HG03095 (cell line): ENCODE measurements around the gene H2BK1.

Experiments
- ATAC-seq: cut with Tn5 transposase; IDR thresholded peaks from one replicate; pipeline ENCODE4 v1.9.1; 2021; ENCODE audit warnings: moderate library complexity; ENCODE audit not compliant: unreplicated experiment

H2BK1 gene

DNA sequence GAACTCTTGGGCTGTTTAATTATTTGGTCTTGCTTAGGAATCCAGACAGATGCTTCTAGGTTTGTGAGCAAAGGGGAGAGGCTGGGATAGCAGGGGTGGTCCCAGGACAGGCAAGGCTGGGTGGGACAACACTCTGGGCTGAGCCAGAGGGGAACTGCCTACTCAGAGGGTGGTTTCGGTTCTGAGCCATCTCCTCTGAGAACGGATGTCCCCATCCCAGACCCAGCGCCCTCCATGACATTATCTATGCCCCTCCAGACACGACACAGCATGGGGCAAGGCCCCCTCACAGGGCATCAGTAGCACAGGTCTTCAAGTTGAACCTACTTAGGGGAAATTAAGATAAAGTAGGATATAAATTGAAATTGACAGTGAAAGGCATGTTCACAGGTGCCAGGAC, 30.3 kb downstream of the H2BK1 start:
- no peak for ATAC-seq

DNA sequence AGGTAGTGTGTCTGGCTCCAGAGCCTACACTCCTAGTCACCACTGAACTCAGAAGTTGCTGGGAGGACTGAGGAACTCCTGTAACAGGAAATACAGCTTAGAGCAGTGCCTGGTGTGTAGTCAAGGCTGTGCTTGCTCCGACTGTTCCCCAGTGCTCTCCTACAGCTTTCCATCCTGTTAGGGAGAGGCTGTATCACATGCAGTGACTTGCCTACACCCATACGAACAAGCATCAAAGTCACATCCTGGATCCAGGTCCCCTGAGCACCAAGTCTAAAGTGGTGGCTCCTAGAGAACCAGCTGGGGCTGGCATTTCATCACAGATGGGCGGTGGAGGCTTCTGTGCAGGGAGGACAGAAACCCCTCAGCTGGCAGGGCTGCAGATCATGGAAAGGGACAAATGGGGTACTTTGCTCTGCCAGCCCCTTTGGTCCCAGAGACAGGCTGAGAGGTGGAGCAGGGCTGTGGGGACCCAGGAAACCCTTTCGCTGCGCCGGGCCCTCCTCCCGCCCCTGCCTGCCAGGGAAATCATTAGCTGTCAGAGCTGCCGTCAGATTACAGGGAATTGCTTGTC, 30.9 kb downstream of the H2BK1 start:
- no peak for ATAC-seq

DNA sequence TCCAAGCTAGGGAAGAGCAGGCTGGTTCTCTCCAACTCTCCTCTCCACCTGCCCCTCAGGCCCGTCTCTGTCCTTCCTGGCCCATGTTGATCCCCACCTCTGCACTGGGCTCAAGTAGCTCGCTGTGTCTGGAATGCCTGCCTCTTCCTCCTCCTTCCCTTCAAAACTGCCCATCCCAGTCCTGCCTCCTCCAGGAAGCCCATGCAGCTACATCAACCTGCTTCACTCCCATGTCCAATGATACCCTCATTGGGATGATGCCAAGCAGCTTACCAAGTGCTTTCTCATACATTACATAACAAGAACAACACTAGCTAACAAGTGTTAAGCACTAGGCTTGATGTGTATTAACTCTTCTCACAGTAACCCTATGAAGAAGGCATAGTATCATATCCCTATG, 31.5 kb downstream of the H2BK1 start:
- no peak for ATAC-seq

DNA sequence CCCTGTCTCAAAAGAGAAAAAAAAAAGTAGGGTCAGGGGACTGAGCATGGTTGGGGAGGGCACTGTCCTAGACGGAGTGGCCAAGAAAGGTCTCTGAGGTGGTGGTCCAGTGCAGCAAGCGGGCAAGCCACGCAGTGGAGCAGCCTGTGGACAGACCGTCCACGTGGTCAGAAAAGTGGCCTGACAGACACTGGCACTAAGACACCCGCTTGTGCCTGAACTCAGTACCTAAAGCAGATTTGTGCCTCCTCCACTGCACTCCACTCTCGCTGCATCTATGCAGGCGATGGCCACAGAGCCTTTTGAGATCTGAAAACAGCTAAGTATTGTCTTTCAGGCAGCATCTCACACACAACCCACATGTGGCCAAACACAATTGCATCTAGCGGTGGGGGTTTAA, 32.1 kb downstream of the H2BK1 start:
- no peak for ATAC-seq

DNA sequence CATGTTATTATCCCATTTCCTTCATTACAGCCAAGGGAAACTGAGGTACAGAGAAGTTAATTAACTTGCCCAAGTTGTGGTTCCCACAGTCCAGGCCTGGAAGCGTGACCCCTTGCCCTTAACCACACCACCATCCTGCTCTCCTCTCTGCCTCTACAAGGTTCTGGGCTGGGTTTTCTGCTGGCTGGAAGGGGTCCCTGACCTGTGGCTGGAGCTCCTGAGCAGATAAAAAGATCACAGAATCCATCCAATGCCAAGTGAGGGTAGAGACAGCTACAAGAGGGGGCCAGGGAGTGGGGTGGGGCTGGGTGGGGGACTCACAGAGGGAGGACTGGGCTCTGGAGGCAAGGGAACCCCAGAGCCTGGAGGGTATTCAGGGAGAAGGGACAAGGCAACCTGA, 33.0 kb downstream of the H2BK1 start:
- no peak for ATAC-seq

DNA sequence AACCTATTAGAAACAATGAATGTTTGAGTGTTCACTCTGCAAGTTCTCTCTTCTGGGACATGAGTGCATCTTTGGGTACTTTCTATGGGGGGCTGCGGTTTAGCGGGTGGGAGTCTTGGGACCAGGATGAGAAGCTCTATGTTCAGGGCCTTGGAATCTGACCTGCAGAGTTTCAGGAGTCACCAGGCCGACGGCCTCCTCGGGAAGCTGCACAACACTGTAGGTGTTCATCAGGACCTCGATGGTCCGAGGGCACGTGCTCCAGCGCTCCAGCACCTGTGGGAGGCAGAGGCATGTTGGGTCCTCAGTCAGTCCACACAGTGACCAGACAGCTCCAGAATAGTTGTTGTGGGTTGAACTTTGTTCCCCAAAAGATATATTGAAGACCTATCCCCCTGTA, 33.9 kb downstream of the H2BK1 start:
- no peak for ATAC-seq

DNA sequence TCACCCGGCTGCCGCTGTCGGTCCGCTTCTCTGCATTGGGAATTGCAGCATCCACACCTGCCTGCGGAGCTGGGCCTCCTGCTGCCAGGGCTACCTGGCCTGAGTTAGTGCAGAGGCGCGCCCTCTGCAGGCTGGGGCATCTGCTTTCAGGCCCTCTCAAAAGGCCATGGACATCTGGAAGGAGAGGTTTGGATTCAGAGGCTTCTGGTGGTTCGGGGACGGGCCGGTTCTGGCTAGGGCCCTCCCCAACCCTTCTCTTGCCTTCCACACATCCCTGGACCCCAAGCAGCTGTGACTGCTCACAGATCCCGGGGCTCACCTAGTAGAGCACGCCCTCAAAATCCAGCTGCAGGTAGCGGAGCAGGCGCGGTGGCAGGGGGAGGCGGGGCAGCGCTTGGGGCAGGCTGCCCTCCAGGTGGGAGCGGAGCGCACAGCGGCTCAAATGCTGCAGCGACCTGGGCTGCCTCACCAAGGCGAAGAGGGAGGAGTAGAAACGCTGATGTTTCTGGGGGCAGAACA, 34.4 kb downstream of the H2BK1 start:
- ATAC-seq = no peak

DNA sequence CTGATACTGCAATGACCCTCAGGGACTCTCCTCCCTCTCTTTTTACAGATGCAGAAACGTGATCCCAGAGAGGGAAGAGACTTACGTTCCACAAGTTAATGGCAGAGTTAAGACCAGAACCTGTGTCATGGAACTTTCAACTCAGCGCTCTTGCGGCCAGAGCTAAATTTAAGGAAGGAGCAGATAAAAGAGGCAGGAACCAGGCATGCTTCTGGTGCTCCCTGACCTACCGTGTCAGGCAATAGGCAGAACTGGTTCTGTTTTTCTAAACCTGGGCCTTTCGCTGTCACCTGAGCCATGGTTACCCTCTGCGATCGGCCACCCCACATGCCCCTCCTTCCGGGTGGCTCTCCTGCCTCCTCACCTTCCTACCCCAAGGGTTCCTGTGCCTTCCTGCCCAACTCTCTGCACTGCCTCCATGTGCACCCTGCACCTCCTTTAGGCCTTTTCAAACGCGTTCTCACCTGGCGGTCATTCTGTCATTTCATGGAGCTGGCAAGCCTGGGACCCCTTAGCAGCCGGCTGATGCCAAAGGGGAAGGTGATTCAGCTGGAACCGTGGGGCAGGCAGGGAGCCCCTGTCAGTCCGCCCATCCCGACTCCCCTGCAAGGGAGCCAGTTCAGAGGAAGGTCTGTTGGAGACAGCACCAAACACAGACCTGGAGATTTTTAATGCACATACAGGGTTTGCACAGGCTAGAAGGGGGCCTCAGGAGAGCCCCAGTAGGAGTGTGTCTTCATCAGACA, 35.1 kb downstream of the H2BK1 start:
- ATAC-seq = no peak

DNA sequence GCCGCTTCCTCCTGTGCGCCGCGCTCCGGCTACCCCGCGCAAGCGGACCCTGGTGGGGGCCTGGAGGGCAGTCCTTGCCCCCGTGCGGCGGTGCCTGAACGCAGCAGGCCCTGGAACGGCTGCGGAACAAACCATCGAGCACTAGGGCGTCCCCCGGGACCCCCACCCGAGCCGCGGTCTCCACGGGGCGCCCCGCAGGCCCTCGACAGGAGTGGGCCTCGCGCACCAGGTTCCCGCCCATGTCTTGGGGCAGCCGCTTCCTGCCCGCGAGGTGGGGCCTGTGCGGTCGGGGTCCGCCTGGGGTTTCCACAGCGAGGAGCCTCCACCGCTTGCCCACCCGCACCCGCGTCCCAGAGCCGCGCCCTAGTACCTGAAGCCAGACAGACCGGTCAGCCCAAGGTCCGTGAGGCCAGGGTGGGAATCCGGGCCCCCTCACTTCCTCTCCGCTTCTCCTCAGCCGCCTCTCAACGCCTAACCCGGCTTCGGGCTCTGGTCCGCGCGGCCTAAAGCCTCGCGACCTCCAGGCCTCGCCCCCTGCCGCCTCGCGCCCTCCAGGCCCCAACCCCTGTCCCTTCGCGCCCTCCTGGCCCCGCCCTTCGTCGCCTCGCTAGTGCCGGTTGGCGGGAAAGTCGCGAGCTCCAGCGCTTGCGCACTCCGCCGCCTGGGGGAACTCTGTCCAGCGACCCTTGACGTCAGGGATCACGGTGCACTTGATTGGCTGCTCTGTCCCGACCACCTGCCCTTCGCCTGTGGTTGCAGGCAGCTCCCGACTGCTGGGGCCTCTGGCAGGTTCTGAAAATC, 35.8 kb downstream of the H2BK1 start:
- ATAC-seq = no peak

DNA sequence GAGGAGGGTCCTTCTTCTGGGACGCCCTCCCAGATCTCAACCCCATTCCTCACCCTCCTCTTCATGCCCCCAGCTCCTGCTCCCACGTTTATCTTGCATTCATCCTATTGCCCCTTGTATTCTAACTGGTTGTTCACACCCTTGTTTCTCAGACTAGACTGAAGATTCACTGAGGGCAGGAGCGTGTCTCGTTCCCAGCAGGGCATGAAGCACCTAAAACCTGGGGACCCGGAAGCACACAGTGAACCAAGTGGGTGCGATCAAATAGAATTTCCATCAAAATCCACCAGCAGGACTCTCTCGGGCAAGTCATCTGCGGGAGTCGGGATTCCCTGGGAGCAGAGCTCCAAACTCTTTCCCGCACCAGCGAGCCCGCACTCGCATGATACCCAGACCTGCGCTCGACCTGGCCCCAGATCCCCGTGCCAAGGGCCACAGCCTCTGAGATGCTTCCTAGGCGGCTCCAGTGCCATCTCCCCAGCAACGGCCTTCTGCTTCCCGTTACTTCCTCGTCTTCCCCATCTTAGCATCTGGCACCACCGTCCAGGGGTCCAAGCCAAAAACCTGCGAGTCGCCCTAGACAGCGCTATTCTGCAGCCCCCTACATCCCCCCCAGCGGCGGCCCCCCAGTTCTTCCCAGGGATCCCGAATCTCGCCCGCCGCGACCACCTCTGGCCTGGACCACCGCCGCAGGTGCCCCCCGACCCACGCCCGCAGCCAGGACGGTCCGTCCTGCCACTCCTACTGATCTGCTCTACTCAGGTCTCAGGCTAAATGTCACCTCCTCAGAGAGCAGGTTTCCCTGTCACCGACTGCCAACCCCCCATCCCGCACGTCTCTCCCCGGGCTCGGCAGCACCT, 36.7 kb downstream of the H2BK1 start:
- no peak for ATAC-seq

DNA sequence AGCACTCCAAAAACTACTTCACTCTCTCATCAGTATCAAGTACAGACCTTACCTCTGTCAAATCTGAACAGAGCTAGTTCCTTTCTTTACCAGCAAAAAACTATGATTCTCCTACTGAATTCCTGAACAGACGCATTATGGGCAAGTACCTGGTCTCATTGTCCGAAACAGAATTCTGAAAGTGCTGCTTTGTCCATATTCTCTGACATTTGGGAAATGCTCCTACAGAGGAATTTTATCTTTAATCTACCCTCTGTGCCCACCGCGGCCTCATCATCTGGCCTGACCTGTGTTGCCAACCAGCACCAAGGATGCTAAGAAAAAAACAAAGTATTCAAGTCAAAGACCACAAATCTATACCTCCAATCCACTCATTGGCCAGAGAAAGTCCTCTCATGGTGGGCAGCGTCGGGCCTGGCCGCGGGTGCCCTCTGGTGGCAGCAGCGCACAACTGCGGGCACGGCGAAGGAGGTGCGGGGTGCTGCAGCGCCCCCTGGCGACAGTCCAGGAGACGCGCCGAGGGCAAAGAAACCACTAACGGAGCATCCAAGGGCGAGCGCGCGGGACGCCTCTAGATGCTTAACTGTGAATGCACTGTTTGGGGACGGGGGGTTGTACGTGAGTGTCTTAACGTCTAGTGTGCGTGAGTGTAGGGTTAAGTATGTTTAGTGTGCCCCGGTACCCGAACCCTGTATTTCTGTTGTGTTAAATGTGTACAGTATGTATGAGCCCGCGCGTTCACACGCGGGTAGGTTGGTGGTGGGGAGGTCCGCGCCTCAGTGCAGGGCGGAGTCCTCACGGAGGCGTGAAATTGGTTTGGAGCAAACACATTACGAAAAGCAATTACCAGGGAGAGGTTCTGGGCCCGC, 37.8 kb downstream of the H2BK1 start:
- ATAC-seq = peak; percentile 69

DNA sequence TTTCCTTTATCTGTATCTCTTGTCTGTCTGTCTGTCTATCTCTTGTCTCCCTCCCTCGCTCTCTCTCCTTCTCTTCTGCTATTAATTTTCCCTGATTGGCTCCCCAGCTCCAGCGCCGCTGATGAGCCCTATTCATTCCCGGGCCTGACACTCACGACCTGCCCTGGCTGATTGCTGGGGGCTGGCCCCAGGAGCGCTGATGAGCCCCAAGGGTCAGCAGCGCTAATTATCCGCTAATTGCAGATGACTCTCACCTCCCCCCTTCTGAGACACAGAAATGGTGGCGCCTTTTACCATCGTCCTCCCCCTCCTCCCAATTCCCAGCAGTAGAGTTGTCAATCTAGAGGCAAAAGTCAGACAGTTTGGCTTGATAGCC, 41.5 kb downstream of the H2BK1 start:
- ATAC-seq = no peak

DNA sequence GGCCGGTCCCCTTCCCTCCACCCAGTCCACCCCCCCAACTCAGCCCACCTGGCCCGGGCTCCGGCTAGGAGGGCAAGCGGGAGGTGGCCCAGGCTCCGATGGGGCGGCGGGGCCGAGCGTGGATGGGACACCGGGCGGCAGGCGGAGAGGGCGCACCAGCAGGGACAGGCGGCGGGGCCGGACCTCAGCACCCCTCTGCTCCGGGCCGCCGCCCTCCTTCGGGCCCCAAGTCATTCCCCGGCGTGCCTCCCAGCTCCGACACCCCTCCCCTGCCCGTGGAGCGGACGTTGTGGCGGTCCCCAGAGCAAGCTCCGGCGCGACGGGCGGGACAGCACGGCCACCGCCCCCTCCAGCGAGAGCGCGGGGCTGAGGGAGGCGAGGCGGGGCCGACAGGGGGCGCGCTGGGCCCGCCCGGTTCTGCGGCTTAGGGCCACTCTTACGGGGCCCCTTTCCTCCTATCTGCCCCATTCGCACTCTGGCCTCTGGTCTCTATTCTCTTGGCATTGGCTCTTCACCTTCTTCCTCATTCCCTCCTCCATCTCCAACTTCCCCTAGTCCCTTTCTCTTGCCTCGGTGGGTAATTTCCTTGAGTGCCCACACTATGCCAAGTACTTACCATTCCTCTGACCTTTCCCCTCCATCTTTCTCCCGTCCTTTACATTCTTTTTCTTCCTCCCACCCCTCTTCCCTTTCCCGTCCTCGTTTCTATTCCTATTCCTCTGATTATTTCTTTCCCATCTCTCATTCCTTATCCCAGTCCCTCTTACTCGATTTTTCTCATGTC, 42.1 kb downstream of the H2BK1 start:
- no peak for ATAC-seq

DNA sequence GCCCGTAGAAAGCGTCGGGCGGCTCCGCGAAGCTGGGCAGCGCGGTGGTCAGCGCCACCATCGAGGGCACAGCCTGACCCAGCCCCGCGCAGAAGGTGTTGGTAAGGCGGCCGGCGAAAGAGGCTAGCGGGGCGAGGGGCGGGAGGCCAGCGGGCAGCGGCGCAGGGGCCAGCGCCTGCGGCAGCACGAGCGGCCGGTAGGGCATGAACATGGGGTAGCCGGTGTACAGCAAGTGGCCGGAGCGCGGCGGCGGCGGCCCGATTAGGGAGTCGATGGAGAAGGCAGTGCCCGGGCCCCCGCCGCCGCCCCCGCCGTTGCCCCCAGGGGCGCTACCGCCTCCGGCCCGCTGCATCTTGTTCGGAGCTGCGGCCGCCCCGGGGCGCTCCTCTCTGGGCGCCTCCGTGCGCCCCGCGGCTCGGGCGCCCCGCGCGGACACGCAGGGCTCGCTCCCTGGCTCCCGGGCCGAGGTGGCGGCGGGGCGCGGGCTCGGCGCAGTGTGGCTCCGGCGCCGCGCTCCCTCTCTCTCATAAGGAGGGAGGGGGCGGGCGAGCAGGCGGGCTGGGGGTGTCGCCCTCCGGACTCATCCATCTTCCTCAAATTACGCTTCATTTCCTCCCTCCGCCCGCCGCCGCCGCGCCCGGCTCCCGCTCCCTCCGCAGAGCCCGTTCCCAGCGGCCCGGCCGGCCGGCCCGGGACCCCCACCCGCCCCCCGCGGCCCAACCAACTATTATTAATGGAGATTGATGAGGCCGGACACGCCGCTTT, 42.9 kb downstream of the H2BK1 start, which contains the start of gene GBX1:
TSS of gene GBX1 (minus strand) at position 498 of the 765 bp plus-strand sequence. CDS start at position 352, 146 bp downstream.
- ATAC-seq = no peak

DNA sequence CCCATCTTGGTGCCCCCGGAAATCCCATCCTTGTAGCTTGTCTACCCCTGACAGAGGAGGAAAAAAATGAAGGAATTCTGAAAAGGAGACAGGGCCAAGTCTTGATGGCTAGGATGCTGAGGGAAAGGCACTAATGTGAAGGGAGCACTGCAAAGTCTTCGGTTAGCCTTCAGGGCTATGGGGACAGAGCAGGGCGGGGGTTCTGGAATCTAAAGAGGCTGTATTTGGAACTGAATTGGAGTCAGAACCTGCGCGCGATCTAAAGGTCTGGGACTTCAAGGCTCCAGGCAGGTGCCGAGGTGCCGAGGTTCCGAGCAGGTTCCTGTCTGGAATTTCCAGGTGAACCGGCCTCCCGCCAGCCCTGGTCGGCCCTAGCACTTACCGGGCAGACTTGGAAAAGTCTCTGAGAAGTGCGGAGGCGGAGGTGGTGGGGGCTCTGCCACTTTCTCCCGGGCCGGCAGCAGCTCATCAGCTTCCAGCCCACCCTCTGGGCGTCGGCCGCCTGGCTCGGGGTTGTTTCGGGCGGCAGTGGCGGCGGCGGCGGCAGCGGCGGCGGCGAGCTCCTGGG, 43.6 kb downstream of the H2BK1 start:
- no peak for ATAC-seq

DNA sequence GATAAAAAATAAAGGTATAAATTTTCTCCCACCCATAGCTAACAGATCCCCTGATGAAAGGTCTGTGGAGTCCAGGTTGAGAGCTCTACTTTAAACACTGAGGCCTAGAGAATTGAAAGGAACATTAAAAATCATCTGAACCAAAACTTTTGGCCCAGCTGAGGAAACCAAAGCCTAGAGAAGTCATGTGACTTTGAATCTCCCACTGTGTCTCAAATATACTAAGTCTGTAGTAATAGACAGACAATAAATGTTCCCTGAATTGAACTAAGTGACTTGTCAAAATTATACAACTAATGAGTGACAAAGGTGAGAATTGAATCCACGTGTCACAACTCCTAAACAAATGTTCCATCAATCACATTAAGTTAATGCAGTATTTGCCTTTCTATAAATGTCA, 48.5 kb downstream of the H2BK1 start:
- ATAC-seq = no peak
